Fibroblast of lung (primary cell): ENCODE results near the gene CTSW. TPM values are rescaled to one million over a fixed set of nuclear protein-coding genes. Genes with fewer than 3 reads are reported as not detected.

Experiments used
- DNase-seq, 2 donors: peaks; one replicate each; pipeline versions ENCODE4 v3.0.0 to v3.0.0-alpha.2; 2010; ENCODE audit warnings: low read depth in 2 of 2
- H2AFZ ChIP-seq: 2 replicates; pipeline ENCODE4 v1.5.1; 2012; ENCODE audit warnings: low read length, control low read depth, inconsistent platforms
- H3K27ac ChIP-seq: 2 replicates; pipeline ENCODE4 v1.5.1; 2011; ENCODE audit warnings: low read length, control low read depth; ENCODE audit not compliant: insufficient read depth
- H3K27me3 ChIP-seq: 2 replicates; pipeline ENCODE4 v1.5.1; 2011; ENCODE audit warnings: mild to moderate bottlenecking, low read length; ENCODE audit not compliant: control insufficient read depth, insufficient read depth
- H3K36me3 ChIP-seq: 2 replicates; pipeline ENCODE4 v1.5.1; 2011; ENCODE audit warnings: low read length; ENCODE audit not compliant: control insufficient read depth, insufficient read depth
- H3K4me1 ChIP-seq: 2 replicates; pipeline ENCODE4 v1.5.1; 2011; ENCODE audit warnings: low read length; ENCODE audit not compliant: control insufficient read depth, insufficient read depth; ENCODE audit errors: extremely low read depth
- H3K4me2 ChIP-seq: 2 replicates; pipeline ENCODE4 v1.5.1; 2011; ENCODE audit warnings: low read length, control low read depth; ENCODE audit not compliant: insufficient read depth; ENCODE audit errors: extremely low read depth
- H3K4me3 ChIP-seq, 4 experiments: fragments of 200-600 bp in 1 of 4; sonication (generic) in 1 of 4; replicated peaks in 1 of 4; 2 replicates each; pipeline ENCODE4 v1.5.1; 2011 to 2016; ENCODE audit warnings: low read length in 4 of 4, low read depth in 3 of 4, mild to moderate bottlenecking in 3 of 4, control low read depth in 2 of 4, inconsistent platforms in 1 of 4, mixed read lengths in 1 of 4; ENCODE audit not compliant: insufficient read depth in 1 of 4; ENCODE audit errors: control extremely low read depth in 1 of 4
- H3K79me2 ChIP-seq: 2 replicates; pipeline ENCODE4 v1.5.1; 2012; ENCODE audit warnings: mild to moderate bottlenecking, low read length, inconsistent platforms; ENCODE audit not compliant: control insufficient read depth, insufficient read depth
- H3K9ac ChIP-seq: 2 replicates; pipeline ENCODE4 v1.5.1; 2011; ENCODE audit warnings: mild to moderate bottlenecking, low read length, control low read depth; ENCODE audit not compliant: insufficient read depth
- H3K9me3 ChIP-seq: 2 replicates; pipeline ENCODE4 v1.5.1; 2012; ENCODE audit warnings: low read depth, low read length; ENCODE audit not compliant: control insufficient read depth, insufficient read depth
- H4K20me1 ChIP-seq: 2 replicates; pipeline ENCODE4 v1.5.1; 2011; ENCODE audit warnings: low read length; ENCODE audit not compliant: control insufficient read depth, insufficient read depth; ENCODE audit errors: extremely low read depth
- CTCF ChIP-seq, 2 donors: IDR thresholded peaks in 1 of 2; conservative IDR thresholded peaks in 1 of 2; 1 replicate in 1 of 2; 2 replicates in 1 of 2; pipeline ENCODE4 v1.5.1; 2011 to 2012; ENCODE audit warnings: low read length in 2 of 2, control low read depth in 1 of 2, inconsistent platforms in 1 of 2, low read depth in 1 of 2, mild to moderate bottlenecking in 1 of 2
- EZH2 ChIP-seq: IDR thresholded peaks from 2 replicates; pipeline ENCODE4 v1.5.1; 2012; ENCODE audit warnings: low read length, control low read depth, mild to moderate bottlenecking; ENCODE audit errors: missing control alignments
- polyA plus RNA-seq, 2 donors: library from polyadenylated mRNA; depleted of rRNA in 1 of 2; stranded (reverse) in 1 of 2; unstranded in 1 of 2; fragments of >200 nt; gene quantifications; 2 replicates each; pipeline ENCODE4 v1.2.1, GENCODE V29; 2011 to 2012; ENCODE audit warnings: missing spikeins in 1 of 2
- total RNA-seq: library from RNA; depleted of rRNA; stranded (reverse); fragments of >200 nt; gene quantifications from 2 replicates; pipeline ENCODE4 v1.2.1, GENCODE V29; 2014

Gene CTSW
- total and polyA plus RNA-seq, 2 donors (not counting 1 experiment from before 2014, with no cell fraction given), result not detected

- H3K4me1 ChIP-seq, result no peaks in the 10 kb centered on the region
- H3K27me3 ChIP-seq, result no peaks in the 10 kb centered on the region
- DNase-seq, result no peak
- H3K9ac ChIP-seq, result no peak overlapping the region
- no peaks in the 10 kb centered on the region for H3K9me3 ChIP-seq
- no peak overlapping the region for H3K4me2 ChIP-seq
- H3K4me3 ChIP-seq, result no peak overlapping the region
- H3K79me2 ChIP-seq, result no peaks in the 10 kb centered on the region
- H2AFZ ChIP-seq, result no peak overlapping the region
- TF ChIP-seq CTCF (conservative IDR thresholded peaks at IDR 0.05 in 1 of 2, IDR thresholded peaks at IDR 0.05 in 1 of 2; ENCODE audit: low read depth in 1 of 2, low read length in 2 of 2) (peak in 1 of 2 donors; percentile 5), EZH2 (no peak)
- no peaks in the 10 kb centered on the region for H4K20me1 ChIP-seq
- no peaks in the 10 kb centered on the region for H3K36me3 ChIP-seq
- H3K27ac ChIP-seq, result no peak overlapping the region
Measured at GRCh38 chr11:65931773-65932557, 52.3 kb downstream of the CTSW start.

GRCh38 chr11:65932558-65932919 is 52.9 kb downstream of the CTSW start:
- H3K4me3 ChIP-seq, result no peak overlapping the region
- H4K20me1 ChIP-seq, result no peaks in the 10 kb centered on the region
- TF ChIP-seq EZH2 (no peak), CTCF (conservative IDR thresholded peaks at IDR 0.05 in 1 of 2, IDR thresholded peaks at IDR 0.05 in 1 of 2; ENCODE audit: low read depth in 1 of 2, low read length in 2 of 2) (no peak)
- H3K27ac ChIP-seq, result no peak overlapping the region
- no peaks in the 10 kb centered on the region for H3K27me3 ChIP-seq
- H3K36me3 ChIP-seq, result no peaks in the 10 kb centered on the region
- no peak overlapping the region for H3K9ac ChIP-seq
- H3K9me3 ChIP-seq, result no peaks in the 10 kb centered on the region
- H3K4me1 ChIP-seq, result no peaks in the 10 kb centered on the region
- H3K79me2 ChIP-seq, result no peaks in the 10 kb centered on the region
- DNase-seq, result peak in 1 of 2 donors; percentile 24
- no peak overlapping the region for H2AFZ ChIP-seq
- no peak overlapping the region for H3K4me2 ChIP-seq

Other genes starting within 250 kb of the CTSW start
- gene SIPA1, start 241.7 kb upstream of the CTSW start, total RNA-seq, result 13.6 and 32.5 TPM in 2 replicates
- gene SIPA1, start 241.7 kb upstream of the CTSW start, polyA plus RNA-seq, result 7.8 and 15.4 TPM in 2 replicates
- gene RELA, start 216.9 kb upstream of the CTSW start, total RNA-seq, result 13.9 and 15.7 TPM in 2 replicates
- 23.0 and 31.8 TPM in 2 replicates for gene RELA, start 216.9 kb upstream of the CTSW start, polyA plus RNA-seq
- 31.3 and 50.4 TPM in 2 replicates for gene KAT5, start 167.6 kb upstream of the CTSW start, total RNA-seq
- gene KAT5, start 167.6 kb upstream of the CTSW start, polyA plus RNA-seq, result 27.8 and 34.0 TPM in 2 replicates
- 19.5 and 29.1 TPM in 2 replicates for gene RNASEH2C, start 159.0 kb upstream of the CTSW start, total RNA-seq
- 12.6 and 17.9 TPM in 2 replicates for gene RNASEH2C, start 159.0 kb upstream of the CTSW start, polyA plus RNA-seq
- 5.1 and 6.3 TPM in 2 replicates for gene AP5B1, start 98.9 kb upstream of the CTSW start, total RNA-seq
- gene AP5B1, start 98.9 kb upstream of the CTSW start, polyA plus RNA-seq, result 1.6 and 2.0 TPM in 2 replicates
- not detected in 2 replicates for gene OVOL1, start 92.8 kb upstream of the CTSW start, total RNA-seq
- not detected in 2 replicates for gene OVOL1, start 92.8 kb upstream of the CTSW start, polyA plus RNA-seq
- gene SNX32, start 45.9 kb upstream of the CTSW start, total RNA-seq, result 2.3 and 3.1 TPM in 2 replicates
- gene SNX32, start 45.9 kb upstream of the CTSW start, polyA plus RNA-seq, result 0.33 and 0.66 TPM in 2 replicates
- gene CFL1, start 21.7 kb upstream of the CTSW start, total RNA-seq, result 486 and 680 TPM in 2 replicates
- gene CFL1, start 21.7 kb upstream of the CTSW start, polyA plus RNA-seq, result 1,603 and 2,451 TPM in 2 replicates
- 38.8 and 56.8 TPM in 2 replicates for gene MUS81, start 19.4 kb upstream of the CTSW start, total RNA-seq
- gene MUS81, start 19.4 kb upstream of the CTSW start, polyA plus RNA-seq, result 18.7 and 23.6 TPM in 2 replicates
- gene EFEMP2, start 7.0 kb upstream of the CTSW start, total RNA-seq, result 48.0 and 74.0 TPM in 2 replicates
- 156 and 161 TPM in 2 replicates for gene EFEMP2, start 7.0 kb upstream of the CTSW start, polyA plus RNA-seq
- gene FIBP, start 8.6 kb downstream of the CTSW start, total RNA-seq, result 134 and 168 TPM in 2 replicates
- gene FIBP, start 8.6 kb downstream of the CTSW start, polyA plus RNA-seq, result 81.0 and 132 TPM in 2 replicates
- gene CCDC85B, start 10.8 kb downstream of the CTSW start, total RNA-seq, result 83.7 and 118 TPM in 2 replicates
- gene CCDC85B, start 10.8 kb downstream of the CTSW start, polyA plus RNA-seq, result 18.1 and 20.6 TPM in 2 replicates
- gene FOSL1, start 20.6 kb downstream of the CTSW start, total RNA-seq, result 7.4 and 8.8 TPM in 2 replicates
- gene FOSL1, start 20.6 kb downstream of the CTSW start, polyA plus RNA-seq, result 3.5 and 26.9 TPM in 2 replicates
- gene C11orf68, start 39.2 kb downstream of the CTSW start, total RNA-seq, result 18.0 and 26.6 TPM in 2 replicates
- 27.6 and 57.2 TPM in 2 replicates for gene C11orf68, start 39.2 kb downstream of the CTSW start, polyA plus RNA-seq
- 155 and 300 TPM in 2 replicates for gene DRAP1, start 39.6 kb downstream of the CTSW start, total RNA-seq
- gene DRAP1, start 39.6 kb downstream of the CTSW start, polyA plus RNA-seq, result 130 and 275 TPM in 2 replicates
- gene TSGA10IP, start 65.6 kb downstream of the CTSW start, total RNA-seq, result 0.17 TPM in 1 of 2 replicates, not detected in the other
- gene TSGA10IP, start 65.6 kb downstream of the CTSW start, polyA plus RNA-seq, result 0.06 TPM in 1 of 2 replicates, not detected in the other
- gene SART1, start 81.9 kb downstream of the CTSW start, total RNA-seq, result 39.0 and 43.3 TPM in 2 replicates
- gene SART1, start 81.9 kb downstream of the CTSW start, polyA plus RNA-seq, result 17.4 and 23.9 TPM in 2 replicates
- gene EIF1AD, start 122.3 kb downstream of the CTSW start, total RNA-seq, result 23.4 and 23.5 TPM in 2 replicates
- 26.2 and 30.0 TPM in 2 replicates for gene EIF1AD, start 122.3 kb downstream of the CTSW start, polyA plus RNA-seq
- 18.5 and 19.0 TPM in 2 replicates for gene BANF1, start 122.7 kb downstream of the CTSW start, total RNA-seq
- gene BANF1, start 122.7 kb downstream of the CTSW start, polyA plus RNA-seq, result 156 and 269 TPM in 2 replicates
- 1.8 and 11.1 TPM in 2 replicates for gene CST6, start 132.2 kb downstream of the CTSW start, total RNA-seq
- gene CST6, start 132.2 kb downstream of the CTSW start, polyA plus RNA-seq, result 0.41 and 0.76 TPM in 2 replicates
- not detected in 2 replicates for gene CATSPER1, start 146.6 kb downstream of the CTSW start, total RNA-seq
- 0.28 TPM in 1 of 2 replicates, not detected in the other for gene CATSPER1, start 146.6 kb downstream of the CTSW start, polyA plus RNA-seq
- under 0.01 TPM in 1 of 2 replicates, not detected in the other for gene GAL3ST3, start 169.3 kb downstream of the CTSW start, total RNA-seq
- not detected in 2 replicates for gene GAL3ST3, start 169.3 kb downstream of the CTSW start, polyA plus RNA-seq
- 108 TPM in 2 replicates for gene SF3B2, start 172.5 kb downstream of the CTSW start, total RNA-seq
- 87.7 and 122 TPM in 2 replicates for gene SF3B2, start 172.5 kb downstream of the CTSW start, polyA plus RNA-seq
- 16.4 and 25.9 TPM in 2 replicates for gene PACS1, start 190.4 kb downstream of the CTSW start, total RNA-seq
- gene PACS1, start 190.4 kb downstream of the CTSW start, polyA plus RNA-seq, result 27.7 and 28.5 TPM in 2 replicates